ENCODE measurements around the gene PITPNM3.

PITPNM3 gene

GRCh38 chr17:6588165-6588564 is 31.8 kb upstream of the PITPNM3 start:
- TF ChIP-seq CTCF (conservative IDR thresholded peaks at IDR 0.05; ENCODE audit: low read depth, low read length), result no peak
- DNase-seq (ENCODE audit: low read depth), result no peak
- no peak overlapping the region for H3K4me3 ChIP-seq (ENCODE audit: low read length)

DNA sequence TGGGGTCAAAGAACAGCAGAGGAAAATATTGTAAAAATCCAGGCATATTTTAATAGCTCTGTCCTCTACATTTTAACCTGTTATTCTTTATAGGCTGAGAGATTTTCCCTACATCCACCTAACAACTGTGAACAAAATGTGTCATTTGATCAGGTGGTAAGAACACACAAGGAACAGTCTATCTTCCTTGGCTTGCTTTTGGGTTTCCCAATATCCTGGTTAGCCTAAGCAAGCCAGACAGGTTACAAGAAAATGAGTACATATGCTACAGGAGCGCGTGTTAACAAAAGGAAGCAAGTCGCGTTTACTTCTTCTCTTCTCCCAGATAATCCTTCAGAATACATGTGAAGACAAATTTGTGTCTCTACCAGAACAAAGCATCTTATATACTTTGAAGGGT is 31.0 kb upstream of the PITPNM3 start:
- DNase-seq (ENCODE audit: low read depth), result no peak
- H3K4me3 ChIP-seq (ENCODE audit: low read length), result no peak overlapping the region
- TF ChIP-seq CTCF (conservative IDR thresholded peaks at IDR 0.05; ENCODE audit: low read depth, low read length), result no peak

GRCh38 chr17:6583411-6583810 is 27.1 kb upstream of the PITPNM3 start:
- no peak overlapping the region for H3K4me3 ChIP-seq (ENCODE audit: low read length)
- no peak for TF ChIP-seq CTCF (conservative IDR thresholded peaks at IDR 0.05; ENCODE audit: low read depth, low read length)
- DNase-seq (ENCODE audit: low read depth), result no peak

GRCh38 chr17:6580625-6581024 is 24.3 kb upstream of the PITPNM3 start:
- no peak overlapping the region for H3K4me3 ChIP-seq (ENCODE audit: low read length)
- no peak for TF ChIP-seq CTCF (conservative IDR thresholded peaks at IDR 0.05; ENCODE audit: low read depth, low read length)
- DNase-seq (ENCODE audit: low read depth), result no peak

- DNase-seq (ENCODE audit: low read depth), result no peak
- no peak for TF ChIP-seq CTCF (conservative IDR thresholded peaks at IDR 0.05; ENCODE audit: low read depth, low read length)
- no peak overlapping the region for H3K4me3 ChIP-seq (ENCODE audit: low read length)
Measured at GRCh38 chr17:6578491-6578890, 22.1 kb upstream of the PITPNM3 start.

GRCh38 chr17:6577686-6578263 is 21.4 kb upstream of the PITPNM3 start:
- no peak for TF ChIP-seq CTCF (conservative IDR thresholded peaks at IDR 0.05; ENCODE audit: low read depth, low read length)
- no peak for DNase-seq (ENCODE audit: low read depth)
- H3K4me3 ChIP-seq (ENCODE audit: low read length), result no peak overlapping the region

GRCh38 chr17:6576038-6576785 is 19.9 kb upstream of the PITPNM3 start:
- no peak for TF ChIP-seq CTCF (conservative IDR thresholded peaks at IDR 0.05; ENCODE audit: low read depth, low read length)
- H3K4me3 ChIP-seq (ENCODE audit: low read length), result no peak overlapping the region
- no peak for DNase-seq (ENCODE audit: low read depth)

Measured in retinal pigment epithelial cell (primary cell).